Occipital lobe (tissue), 2 donors: ENCODE results near the gene ST6GAL1. TPM values are rescaled to one million over a fixed set of nuclear protein-coding genes. Genes with fewer than 3 reads are reported as not detected.

Source experiments
- DNase-seq: peaks from one replicate; lab custom pipeline; 2025; lab: John Stamatoyannopoulos, UW
- total RNA-seq: library from RNA; depleted of rRNA; stranded (reverse); fragments of >200 nt; gene quantifications from one replicate; pipeline ENCODE4 v1.2.3, GENCODE V29; 2014

Gene ST6GAL1
- total RNA-seq, 1 donor from 2014 or later, result 39.6 TPM

GRCh38 chr3:187105700-187106099 is 175.4 kb downstream of the ST6GAL1 start:
- no peak for DNase-seq

- no peak for DNase-seq
These were observed 177.7 kb downstream of the ST6GAL1 start for GRCh38 chr3:187107989-187108388.

GRCh38 chr3:187110156-187110555 is 179.8 kb downstream of the ST6GAL1 start:
- DNase-seq, result no peak

- DNase-seq, result no peak
These were observed 182.8 kb downstream of the ST6GAL1 start for GRCh38 chr3:187112934-187113793.

GRCh38 chr3:187114511-187114910 is 184.2 kb downstream of the ST6GAL1 start:
- DNase-seq, result no peak

- no peak for DNase-seq
These were observed 190.0 kb downstream of the ST6GAL1 start for GRCh38 chr3:187120326-187120725.

GRCh38 chr3:187122261-187122660 is 191.9 kb downstream of the ST6GAL1 start:
- DNase-seq, result no peak

- no peak for DNase-seq
These were observed 195.1 kb downstream of the ST6GAL1 start for GRCh38 chr3:187125319-187126031.

Other genes starting within 250 kb of the ST6GAL1 start
- not detected for gene KNG1, start 213.2 kb upstream of the ST6GAL1 start, total RNA-seq
- 1,423 TPM for gene EIF4A2, start 146.9 kb upstream of the ST6GAL1 start, total RNA-seq
- gene RFC4, start 124.0 kb upstream of the ST6GAL1 start, total RNA-seq, result 29.8 TPM
- gene ADIPOQ, start 87.8 kb upstream of the ST6GAL1 start, total RNA-seq, result not detected
- 16.7 TPM for gene RPL39L, start 209.0 kb downstream of the ST6GAL1 start, total RNA-seq